H1 (cell line): ENCODE data around the gene CMIP. TPM values are rescaled to one million over a fixed set of nuclear protein-coding genes. Genes with fewer than 3 reads are reported as not detected.

Experiments
- ASH2L ChIP-seq: fragments of 200-600, 300-600 bp; sonication (generic); IDR thresholded peaks from one replicate; pipeline ENCODE4 v1.7.1; 2017; ENCODE audit warnings: low read length
- BRCA1 ChIP-seq: IDR thresholded peaks from 2 replicates; pipeline ENCODE4 v1.6.1; 2012; ENCODE audit warnings: low read depth, low read length, improper control_type of control experiment
- CHD7 ChIP-seq: fragments of 300-600 bp; sonication (generic); IDR thresholded peaks from 2 replicates; pipeline ENCODE4 v1.7.1; 2012; ENCODE audit warnings: low read length, moderate library complexity, mild to moderate bottlenecking, inconsistent platforms; ENCODE audit not compliant: insufficient replicate concordance
- E2F6 ChIP-seq: IDR thresholded peaks from 2 replicates; pipeline ENCODE4 v1.6.1; 2012; ENCODE audit warnings: inconsistent platforms
- JUND ChIP-seq: IDR thresholded peaks from 2 replicates; pipeline ENCODE4 v1.6.1; 2011; ENCODE audit warnings: mild to moderate bottlenecking, improper control_type of control experiment, low read length
- MAFK ChIP-seq: IDR thresholded peaks from 2 replicates; pipeline ENCODE4 v1.6.1; 2012; ENCODE audit warnings: low read depth, mild to moderate bottlenecking, improper control_type of control experiment, low read length
- POLR2AphosphoS5 ChIP-seq: IDR thresholded peaks from 2 replicates; pipeline ENCODE4 v1.6.1; 2011; ENCODE audit warnings: low read depth, low read length
- RBBP5 ChIP-seq: IDR thresholded peaks from 2 replicates; pipeline ENCODE4 v1.7.1; 2012; ENCODE audit warnings: low read depth, mild to moderate bottlenecking, inconsistent platforms, low read length, moderate library complexity, borderline replicate concordance
- SIX5 ChIP-seq: IDR thresholded peaks from 2 replicates; pipeline ENCODE4 v1.6.1; 2011; ENCODE audit warnings: mild to moderate bottlenecking, low read depth, low read length
- TAF7 ChIP-seq: optimal IDR thresholded peaks from 2 replicates; pipeline ENCODE3; 2011; ENCODE audit warnings: low read depth, mild to moderate bottlenecking, inconsistent platforms, low read length, moderate library complexity, borderline replicate concordance
- polyA plus RNA-seq, 7 experiments: library from polyadenylated mRNA; depleted of rRNA in 3 of 7; stranded (reverse) in 5 of 7; unstranded in 2 of 7; fragments of >200 nt in 5 of 7; fragments of 200-250 nt in 2 of 7; gene quantifications; 1 replicate in 5 of 7; 2 replicates in 1 of 7; 4 replicates in 1 of 7; pipeline versions ENCODE4 v1.2.1 to v1.2.3, GENCODE V29; 2011 to 2013; ENCODE audit warnings: missing spikeins in 2 of 7, mixed read lengths in 2 of 7
- total RNA-seq: library from RNA; stranded (reverse); fragmentation: NEBNext Ultra II Directional; extraction: Animal tissue kit (Norgen Biotek cat#: 25700); gene quantifications from 2 replicates; pipeline ENCODE4 v1.2.1, GENCODE V29; 2021

The CMIP gene
- total and polyA plus RNA-seq, 2 of the 8 experiments (the other 6 are each of a cell fraction or from before 2014, with no cell fraction given), result 7.9 to 53.2 TPM

- no peak for TF ChIP-seq CHD7
- TF ChIP-seq JUND, result no peak
- TF ChIP-seq POLR2AphosphoS5, result no peak
- TF ChIP-seq ASH2L, result no peak
- no peak for TF ChIP-seq MAFK
- TF ChIP-seq BRCA1, result no peak
- no peak for TF ChIP-seq SIX5
- TF ChIP-seq E2F6, result no peak
- TF ChIP-seq TAF7, result no peak
- TF ChIP-seq RBBP5, result no peak
These were observed 11.6 kb upstream of the CMIP start (continued) for GRCh38 chr16:81432937-81433557.
